Gastroesophageal sphincter (tissue), 3 donors: ENCODE measurements around the gene ZBP1.

ENCODE experiments used
- EP300 ChIP-seq: sonication (generic); formaldehyde crosslinking; IDR thresholded peaks from one replicate; pipeline ENCODE4 v1.6.1; 2017; ENCODE audit warnings: antibody characterized with exemption, mild to moderate bottlenecking
- POLR2A ChIP-seq, 2 donors: fragments of 450-650 bp; IDR thresholded peaks; one replicate each; pipeline ENCODE4 v1.6.1; 2017; ENCODE audit warnings: antibody characterized with exemption in 2 of 2, mild to moderate bottlenecking in 2 of 2, moderate library complexity in 1 of 2
- POLR2AphosphoS5 ChIP-seq: sonication (generic); formaldehyde crosslinking; IDR thresholded peaks from one replicate; pipeline ENCODE4 v1.6.1; 2017; ENCODE audit warnings: antibody characterized with exemption
- TF ChIP-seq, protein P1 (sequence below), 4 experiments: fragments of 200-600 bp in 2 of 4; fragments of 450-650 bp in 2 of 4; sonication (generic) in 1 of 4; IDR thresholded peaks; one replicate each; pipeline ENCODE4 v1.5.1; 2017 to 2019; ENCODE audit warnings: antibody characterized with exemption in 4 of 4, mild to moderate bottlenecking in 2 of 4, moderate library complexity in 2 of 4

- TF ChIP-seq POLR2AphosphoS5 (no peak), POLR2A (IDR thresholded peaks at IDR 0.05) (no peak), EP300 (no peak)
- TF ChIP-seq, protein P1, sequence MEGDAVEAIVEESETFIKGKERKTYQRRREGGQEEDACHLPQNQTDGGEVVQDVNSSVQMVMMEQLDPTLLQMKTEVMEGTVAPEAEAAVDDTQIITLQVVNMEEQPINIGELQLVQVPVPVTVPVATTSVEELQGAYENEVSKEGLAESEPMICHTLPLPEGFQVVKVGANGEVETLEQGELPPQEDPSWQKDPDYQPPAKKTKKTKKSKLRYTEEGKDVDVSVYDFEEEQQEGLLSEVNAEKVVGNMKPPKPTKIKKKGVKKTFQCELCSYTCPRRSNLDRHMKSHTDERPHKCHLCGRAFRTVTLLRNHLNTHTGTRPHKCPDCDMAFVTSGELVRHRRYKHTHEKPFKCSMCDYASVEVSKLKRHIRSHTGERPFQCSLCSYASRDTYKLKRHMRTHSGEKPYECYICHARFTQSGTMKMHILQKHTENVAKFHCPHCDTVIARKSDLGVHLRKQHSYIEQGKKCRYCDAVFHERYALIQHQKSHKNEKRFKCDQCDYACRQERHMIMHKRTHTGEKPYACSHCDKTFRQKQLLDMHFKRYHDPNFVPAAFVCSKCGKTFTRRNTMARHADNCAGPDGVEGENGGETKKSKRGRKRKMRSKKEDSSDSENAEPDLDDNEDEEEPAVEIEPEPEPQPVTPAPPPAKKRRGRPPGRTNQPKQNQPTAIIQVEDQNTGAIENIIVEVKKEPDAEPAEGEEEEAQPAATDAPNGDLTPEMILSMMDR (IDR thresholded peaks at IDR 0.05): no peak
Measured at GRCh38 chr20:57667924-57668782, 47.9 kb upstream of the ZBP1 start.
